ENCODE measurements around the gene GPATCH1. TPM values are rescaled to one million over a fixed set of nuclear protein-coding genes. Genes with fewer than 3 reads are reported as not detected.

GPATCH1 gene
- total RNA-seq, 1 donor from 2014 or later, result 12.2 TPM

GRCh38 chr19:33130433-33130832, 49.5 kb downstream of the GPATCH1 start:
- peaks cover 10% of the 10 kb centered on the region for H3K36me3 Mint-ChIP-seq
- no peak overlapping the region for H3K4me3 Mint-ChIP-seq
- no peak for TF ChIP-seq CTCF (conservative IDR thresholded peaks at IDR 0.05)
- no peak for DNase-seq (ENCODE audit: extremely low spot score, unreplicated experiment)
- H3K27ac Mint-ChIP-seq, result no peak overlapping the region
- H3K4me1 Mint-ChIP-seq (ENCODE audit: unreplicated experiment), result peaks cover 4% of the 10 kb centered on the region
- peaks cover 5% of the 10 kb centered on the region for H3K27me3 Mint-ChIP-seq
- no peaks in the 10 kb centered on the region for H3K9me3 Mint-ChIP-seq

GRCh38 chr19:33132021-33132420, 51.0 kb downstream of the GPATCH1 start, which contains the start of gene WDR88:
WDR88 (plus strand) TSS chr19:33132114; CDS start chr19:33132170, 56 bp downstream.
- peaks cover 5% of the 10 kb centered on the region for H3K36me3 Mint-ChIP-seq
- H3K27me3 Mint-ChIP-seq, result peaks cover 5% of the 10 kb centered on the region
- no peak for DNase-seq (ENCODE audit: extremely low spot score, unreplicated experiment)
- no peaks in the 10 kb centered on the region for H3K9me3 Mint-ChIP-seq
- no peak within 1 kb of the TSS for H3K27ac Mint-ChIP-seq
- H3K4me1 Mint-ChIP-seq (ENCODE audit: unreplicated experiment), result no peaks in the 10 kb centered on the region
- TF ChIP-seq CTCF (conservative IDR thresholded peaks at IDR 0.05), result no peak
- H3K4me3 Mint-ChIP-seq, result no peak within 1 kb of the TSS

GRCh38 chr19:33132425-33132824, 51.4 kb downstream of the GPATCH1 start:
- Mint-ChIP-seq H3K27me3 (peaks cover 5% of the 10 kb centered on the region), H3K4me1 (ENCODE audit: unreplicated experiment) (no peaks in the 10 kb centered on the region), H3K4me3 (no peak overlapping the region), H3K36me3 (peaks cover 5% of the 10 kb centered on the region), H3K9me3 (no peaks in the 10 kb centered on the region), H3K27ac (no peak overlapping the region)
- no peak for DNase-seq (ENCODE audit: extremely low spot score, unreplicated experiment)
- TF ChIP-seq CTCF (conservative IDR thresholded peaks at IDR 0.05), result no peak

- H3K27ac Mint-ChIP-seq, result no peak overlapping the region
- H3K4me3 Mint-ChIP-seq, result no peak overlapping the region
- H3K4me1 Mint-ChIP-seq (ENCODE audit: unreplicated experiment), result no peaks in the 10 kb centered on the region
- no peak for TF ChIP-seq CTCF (conservative IDR thresholded peaks at IDR 0.05)
- H3K27me3 Mint-ChIP-seq, result peaks cover 5% of the 10 kb centered on the region
- peaks cover 3% of the 10 kb centered on the region for H3K36me3 Mint-ChIP-seq
- no peak for DNase-seq (ENCODE audit: extremely low spot score, unreplicated experiment)
- H3K9me3 Mint-ChIP-seq, result no peaks in the 10 kb centered on the region
Measured at GRCh38 chr19:33133438-33134031, 52.6 kb downstream of the GPATCH1 start.

- H3K4me1 Mint-ChIP-seq (ENCODE audit: unreplicated experiment), result no peaks in the 10 kb centered on the region
- no peaks in the 10 kb centered on the region for H3K9me3 Mint-ChIP-seq
- TF ChIP-seq CTCF (conservative IDR thresholded peaks at IDR 0.05), result no peak
- H3K36me3 Mint-ChIP-seq, result no peaks in the 10 kb centered on the region
- no peak overlapping the region for H3K27ac Mint-ChIP-seq
- peaks cover 5% of the 10 kb centered on the region for H3K27me3 Mint-ChIP-seq
- no peak for DNase-seq (ENCODE audit: extremely low spot score, unreplicated experiment)
- H3K4me3 Mint-ChIP-seq, result no peak overlapping the region
Measured at GRCh38 chr19:33134571-33135041, 53.6 kb downstream of the GPATCH1 start.

Measured in type B pancreatic cell (in vitro differentiated cells).